ENCODE data around the gene PIGR. TPM values are rescaled to one million over a fixed set of nuclear protein-coding genes. Genes with fewer than 3 reads are reported as not detected.

Gene PIGR
- total RNA-seq, 1 experiment from 2014 or later, result not detected

DNA sequence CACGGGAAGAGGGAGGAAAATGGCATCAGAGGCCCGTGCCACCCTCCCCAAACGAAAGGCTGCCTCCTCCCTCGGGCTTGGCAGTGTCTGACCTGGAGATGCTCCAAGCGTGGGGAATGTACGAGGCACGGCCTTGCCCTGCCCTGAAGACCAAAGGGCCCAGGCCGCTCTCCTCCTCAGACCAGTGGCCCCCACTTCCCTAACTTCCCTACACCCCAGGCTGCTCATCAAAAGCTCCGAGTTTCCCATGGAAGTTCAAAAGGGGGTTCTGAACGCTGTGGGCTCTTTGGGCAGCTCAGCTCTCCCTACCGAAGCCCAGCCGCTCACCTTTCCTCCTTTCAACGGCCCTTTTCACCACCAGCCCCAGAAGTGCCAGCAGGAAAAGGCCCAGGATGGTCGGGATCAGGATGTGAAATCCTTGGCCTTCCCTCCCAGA, 36.4 kb downstream of the PIGR start:
- DNase-seq (no peak), ATAC-seq (peak; percentile 14; the same call in 1 of the 2 replicates)
- Histone ChIP-seq H3K9me2 (replicated peaks; ENCODE audit: low read length) (no peaks in the 10 kb centered on the region), H4K20me1 (ENCODE audit: low read length) (no peaks in the 10 kb centered on the region), H3K4me2 (ENCODE audit: low read length) (peak overlapping the region; percentile 88), H3K4me3 (ENCODE audit: low read length) (peak overlapping the region; percentile 65), H2AFZ (ENCODE audit: low read length) (peak overlapping the region; percentile 66), H3K9ac (ENCODE audit: low read length) (peak overlapping the region; percentile 92), H3K27ac (ENCODE audit: low read length) (peak overlapping the region; percentile 86), H3K36me3 (ENCODE audit: low read depth, low read length) (no peaks in the 10 kb centered on the region), H3K9me3 (ENCODE audit: low read length) (no peaks in the 10 kb centered on the region), H3K4me1 (ENCODE audit: insufficient read depth, low read length) (peaks cover 49% of the 10 kb centered on the region), H3F3A (ENCODE audit: low read length, unreplicated experiment) (peaks cover 7% of the 10 kb centered on the region), H3K79me2 (ENCODE audit: low read length) (no peaks in the 10 kb centered on the region), H3K27me3 (ENCODE audit: low read length) (no peaks in the 10 kb centered on the region)
- ChIA-PET POLR2A (ENCODE audit: unreplicated experiment) (interaction anchor here (0.6 to 1.6 kb wide), 7 partner anchors 11 to 515 kb away, joined by 3 to 21 read pairs (median 6); partner anchors contain the start of gene C1orf116), CTCF (interaction anchor here (0.8 to 1.8 kb wide), 8 partner anchors 14 to 411 kb away, joined by 3 to 19 read pairs (median 4); partner anchors contain the start of gene CD55)
- no TSS peak for BruUV-seq (replicated peaks)
- intact Hi-C loops (cut with micrococcal nuclease), result loop anchor here (5.0 kb wide), 1 partner anchor 303 kb away; no protein-coding TSS in a partner anchor
- TF ChIP-seq EZH2phosphoT487 (IDR thresholded peaks at IDR 0.05; ENCODE audit: borderline replicate concordance, low read length) (no peak), EZH2 (IDR thresholded peaks at IDR 0.05; ENCODE audit: low read length, unreplicated experiment) (no peak)
- TF ChIP-seq, protein P1, sequence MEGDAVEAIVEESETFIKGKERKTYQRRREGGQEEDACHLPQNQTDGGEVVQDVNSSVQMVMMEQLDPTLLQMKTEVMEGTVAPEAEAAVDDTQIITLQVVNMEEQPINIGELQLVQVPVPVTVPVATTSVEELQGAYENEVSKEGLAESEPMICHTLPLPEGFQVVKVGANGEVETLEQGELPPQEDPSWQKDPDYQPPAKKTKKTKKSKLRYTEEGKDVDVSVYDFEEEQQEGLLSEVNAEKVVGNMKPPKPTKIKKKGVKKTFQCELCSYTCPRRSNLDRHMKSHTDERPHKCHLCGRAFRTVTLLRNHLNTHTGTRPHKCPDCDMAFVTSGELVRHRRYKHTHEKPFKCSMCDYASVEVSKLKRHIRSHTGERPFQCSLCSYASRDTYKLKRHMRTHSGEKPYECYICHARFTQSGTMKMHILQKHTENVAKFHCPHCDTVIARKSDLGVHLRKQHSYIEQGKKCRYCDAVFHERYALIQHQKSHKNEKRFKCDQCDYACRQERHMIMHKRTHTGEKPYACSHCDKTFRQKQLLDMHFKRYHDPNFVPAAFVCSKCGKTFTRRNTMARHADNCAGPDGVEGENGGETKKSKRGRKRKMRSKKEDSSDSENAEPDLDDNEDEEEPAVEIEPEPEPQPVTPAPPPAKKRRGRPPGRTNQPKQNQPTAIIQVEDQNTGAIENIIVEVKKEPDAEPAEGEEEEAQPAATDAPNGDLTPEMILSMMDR (conservative IDR thresholded peaks at IDR 0.05; ENCODE audit: low read depth, low read length), result no peak; the same call in 1 of the 2 replicates

DNA sequence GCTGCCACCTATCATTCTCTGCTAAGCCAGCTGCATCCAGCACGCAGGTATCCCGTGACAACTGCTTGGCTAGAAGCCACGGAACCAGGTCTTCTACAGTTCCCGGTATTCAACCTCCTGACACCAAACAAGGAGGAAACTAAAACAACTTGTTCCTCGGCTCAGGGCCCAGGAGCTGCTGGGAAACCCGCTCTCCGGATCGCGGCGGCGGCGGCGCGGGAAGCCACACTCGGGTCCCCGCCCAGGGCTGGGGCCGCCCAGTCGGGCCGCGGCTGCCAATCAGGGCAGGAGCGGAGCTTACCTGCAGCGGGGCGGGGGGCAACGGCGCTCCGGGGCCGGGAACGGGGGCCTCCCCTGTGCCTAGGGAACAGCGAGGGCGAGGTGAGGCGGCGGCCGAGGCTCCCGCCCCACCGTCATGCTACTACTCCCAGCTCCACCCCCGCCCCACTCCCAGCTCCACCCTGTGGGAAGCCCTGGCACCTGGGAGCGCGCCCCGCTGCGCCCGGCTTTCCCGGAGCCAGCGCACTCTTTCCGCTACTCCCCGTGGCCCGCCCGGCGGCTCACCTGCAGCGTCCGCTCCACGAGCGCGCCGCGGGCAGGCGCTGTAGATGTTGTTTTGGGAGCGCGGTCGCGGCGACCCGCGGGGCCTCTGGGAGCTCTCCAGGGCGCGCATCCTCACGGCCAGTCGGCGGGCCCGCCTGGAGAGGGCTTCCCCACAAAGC, 36.9 kb downstream of the PIGR start:
- Histone ChIP-seq H2AFZ (ENCODE audit: low read length) (peak overlapping the region; percentile 66), H3F3A (ENCODE audit: low read length, unreplicated experiment) (peaks cover 7% of the 10 kb centered on the region), H3K9me2 (replicated peaks; ENCODE audit: low read length) (peaks cover 4% of the 10 kb centered on the region; the same call in 1 of the 2 replicates), H3K27ac (ENCODE audit: low read length) (peak overlapping the region; percentile 86), H3K79me2 (ENCODE audit: low read length) (no peaks in the 10 kb centered on the region), H4K20me1 (ENCODE audit: low read length) (no peaks in the 10 kb centered on the region), H3K27me3 (ENCODE audit: low read length) (no peaks in the 10 kb centered on the region), H3K36me3 (ENCODE audit: low read depth, low read length) (no peaks in the 10 kb centered on the region), H3K9me3 (ENCODE audit: low read length) (no peaks in the 10 kb centered on the region), H3K4me3 (ENCODE audit: low read length) (peak overlapping the region; percentile 65), H3K4me1 (ENCODE audit: insufficient read depth, low read length) (peaks cover 55% of the 10 kb centered on the region), H3K4me2 (ENCODE audit: low read length) (peak overlapping the region; percentile 88), H3K9ac (ENCODE audit: low read length) (peak overlapping the region; percentile 92)
- TF ChIP-seq EZH2 (IDR thresholded peaks at IDR 0.05; ENCODE audit: low read length, unreplicated experiment), result no peak
- TF ChIP-seq, protein P1 (conservative IDR thresholded peaks at IDR 0.05; ENCODE audit: low read depth, low read length), result peak; percentile 37; the same call in 1 of the 2 replicates
- peak; percentile 94 for DNase-seq
- intact Hi-C loops (cut with micrococcal nuclease), result no loop called here
- peak; percentile 65 for ATAC-seq
- POLR2A ChIA-PET (ENCODE audit: unreplicated experiment), result interaction anchor here (0.6 to 1.6 kb wide), 7 partner anchors 11 to 516 kb away, joined by 3 to 21 read pairs (median 6); partner anchors contain the start of gene C1orf116
- CTCF ChIA-PET, result interaction anchor here (0.5 to 1.8 kb wide), 14 partner anchors 11 to 412 kb away, joined by 3 to 19 read pairs (median 4); partner anchors contain the start of gene CD55
- no TSS peak for BruUV-seq (replicated peaks)

Data from PC-3 (cell line).